Fibroblast of villous mesenchyme (primary cell): ENCODE data around the gene EXOC8. TPM values are rescaled to one million over a fixed set of nuclear protein-coding genes. Genes with fewer than 3 reads are reported as not detected.

Experiments
- DNase-seq: peaks from one replicate; pipeline ENCODE4 v3.0.0-alpha.2; 2010; ENCODE audit warnings: low read depth
- H3K4me3 ChIP-seq: 2 replicates; pipeline ENCODE4 v1.5.1; 2011; ENCODE audit warnings: low read depth, mild to moderate bottlenecking, low read length
- total RNA-seq: library from RNA; depleted of rRNA; stranded (reverse); fragments of >200 nt; gene quantifications from 2 replicates; pipeline ENCODE4 v1.2.3, GENCODE V29; 2012
- TF ChIP-seq, protein P1 (sequence below): IDR thresholded peaks from 2 replicates; pipeline ENCODE4 v1.5.1; 2012; ENCODE audit warnings: low read depth, mild to moderate bottlenecking, low read length; ENCODE audit not compliant: insufficient read depth

The EXOC8 gene
- total RNA-seq, 1 donor: 21.2 TPM

GRCh38 chr1:231363624-231364023, 26.0 kb upstream of the EXOC8 start:
- DNase-seq: peak; percentile 45
- H3K4me3 ChIP-seq: no peak overlapping the region
- TF ChIP-seq, protein P1, sequence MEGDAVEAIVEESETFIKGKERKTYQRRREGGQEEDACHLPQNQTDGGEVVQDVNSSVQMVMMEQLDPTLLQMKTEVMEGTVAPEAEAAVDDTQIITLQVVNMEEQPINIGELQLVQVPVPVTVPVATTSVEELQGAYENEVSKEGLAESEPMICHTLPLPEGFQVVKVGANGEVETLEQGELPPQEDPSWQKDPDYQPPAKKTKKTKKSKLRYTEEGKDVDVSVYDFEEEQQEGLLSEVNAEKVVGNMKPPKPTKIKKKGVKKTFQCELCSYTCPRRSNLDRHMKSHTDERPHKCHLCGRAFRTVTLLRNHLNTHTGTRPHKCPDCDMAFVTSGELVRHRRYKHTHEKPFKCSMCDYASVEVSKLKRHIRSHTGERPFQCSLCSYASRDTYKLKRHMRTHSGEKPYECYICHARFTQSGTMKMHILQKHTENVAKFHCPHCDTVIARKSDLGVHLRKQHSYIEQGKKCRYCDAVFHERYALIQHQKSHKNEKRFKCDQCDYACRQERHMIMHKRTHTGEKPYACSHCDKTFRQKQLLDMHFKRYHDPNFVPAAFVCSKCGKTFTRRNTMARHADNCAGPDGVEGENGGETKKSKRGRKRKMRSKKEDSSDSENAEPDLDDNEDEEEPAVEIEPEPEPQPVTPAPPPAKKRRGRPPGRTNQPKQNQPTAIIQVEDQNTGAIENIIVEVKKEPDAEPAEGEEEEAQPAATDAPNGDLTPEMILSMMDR: no peak

DNA sequence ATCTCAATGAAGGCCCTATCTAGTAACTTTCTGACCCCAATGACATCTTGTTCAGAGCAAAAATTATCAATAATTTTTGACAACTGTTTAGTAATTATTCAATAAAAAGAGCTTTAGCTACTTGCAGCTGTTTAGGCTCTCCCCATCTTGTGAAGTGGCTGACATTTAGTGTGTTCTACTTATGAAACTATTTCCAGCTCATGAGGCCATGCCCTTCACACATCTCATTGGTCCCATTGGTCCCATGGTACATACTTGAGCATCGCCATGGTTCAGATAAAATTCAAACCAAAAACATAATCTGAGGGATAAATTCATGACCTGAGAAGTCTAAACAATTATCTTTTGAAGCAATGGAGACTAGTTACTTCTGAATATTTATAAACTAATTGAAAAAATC, 24.7 kb upstream of the EXOC8 start:
- no peak overlapping the region for H3K4me3 ChIP-seq
- TF ChIP-seq, protein P1: no peak
- no peak for DNase-seq

- H3K4me3 ChIP-seq: no peak overlapping the region
- DNase-seq: peak; percentile 92
- TF ChIP-seq, protein P1: no peak
Observed at GRCh38 chr1:231359113-231359512, 21.5 kb upstream of the EXOC8 start.

DNA sequence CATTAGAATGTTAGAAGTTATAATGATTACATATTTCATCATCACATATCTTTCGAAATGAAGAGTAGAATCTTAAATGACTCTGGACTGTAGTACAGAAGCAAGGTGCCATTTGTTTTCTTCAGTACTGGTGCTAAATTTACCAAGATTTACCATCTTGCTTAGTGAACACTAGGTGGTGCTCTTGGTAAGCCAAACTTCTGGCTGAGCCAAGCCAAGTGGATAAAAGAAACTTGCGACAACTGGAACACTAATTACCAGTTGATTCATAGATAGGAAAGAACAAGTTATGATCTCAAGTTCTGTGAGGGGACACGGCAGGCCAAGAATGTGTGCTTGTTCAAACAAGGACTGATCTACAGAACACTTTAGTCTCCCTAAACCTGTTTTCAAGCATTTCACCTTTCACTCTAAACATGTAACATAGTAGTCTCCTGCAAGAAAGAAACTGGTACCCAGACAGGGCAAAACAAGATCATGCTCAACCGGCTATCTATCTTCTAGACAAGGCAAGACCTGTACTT, 20.2 kb upstream of the EXOC8 start:
- no peak overlapping the region for H3K4me3 ChIP-seq
- TF ChIP-seq, protein P1: peak; percentile 79
- peak; percentile 79 for DNase-seq

DNA sequence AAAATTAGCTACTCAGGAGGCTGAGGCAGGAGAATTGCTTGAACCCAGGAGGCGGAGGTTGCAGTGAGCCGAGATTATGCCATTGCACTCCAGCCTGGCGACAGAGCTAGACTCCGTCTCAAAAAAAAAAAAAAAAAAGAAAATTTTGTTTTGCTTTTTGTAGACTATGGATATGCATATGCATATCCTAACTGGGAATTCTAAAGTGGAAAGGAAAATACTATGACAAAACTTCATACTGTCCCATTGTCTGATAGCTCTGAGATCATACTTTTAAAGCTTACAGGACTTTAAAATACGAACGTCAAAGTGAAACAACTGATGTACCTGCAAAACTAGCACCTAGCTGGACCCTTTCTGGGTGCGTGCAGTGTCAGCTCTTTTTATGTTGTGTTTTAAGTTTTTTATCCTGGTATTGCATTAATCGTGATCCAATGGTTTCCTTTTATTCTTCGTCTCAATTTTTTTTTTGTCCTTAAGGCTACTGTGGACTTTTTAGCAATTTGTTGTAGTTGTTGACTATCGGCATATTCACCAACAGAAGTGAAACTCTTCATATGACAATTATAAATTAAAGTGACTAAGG, 19.6 kb upstream of the EXOC8 start:
- H3K4me3 ChIP-seq: no peak overlapping the region
- TF ChIP-seq, protein P1: no peak
- DNase-seq: no peak

DNA sequence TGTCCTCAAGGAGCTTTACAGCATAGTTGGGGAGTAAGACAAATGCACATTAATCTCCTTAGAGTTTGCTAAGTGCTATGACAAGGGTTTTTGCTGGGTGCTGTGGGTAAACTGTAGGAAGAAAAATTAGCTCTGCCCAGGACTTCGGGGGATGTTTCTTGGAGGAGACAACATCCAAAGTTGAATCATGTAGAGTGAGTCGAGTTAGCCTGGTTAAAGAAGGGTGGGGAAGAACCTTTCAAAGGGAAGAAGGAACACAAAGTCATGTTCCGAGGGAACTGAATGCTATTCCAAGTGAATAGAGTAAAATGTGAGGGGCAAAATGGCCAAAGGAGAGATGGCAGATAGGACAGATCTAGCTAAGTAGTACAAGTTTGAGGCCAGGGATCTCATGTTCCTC, 17.5 kb upstream of the EXOC8 start:
- DNase-seq: no peak
- H3K4me3 ChIP-seq: no peak overlapping the region
- TF ChIP-seq, protein P1: no peak
